MG63 (cell line): ENCODE results near the gene AGFG2. TPM values are rescaled to one million over a fixed set of nuclear protein-coding genes. Genes with fewer than 3 reads are reported as not detected.
"Not testable (repeated sequence)": the region's sequence is repeated elsewhere in the genome, so short reads cannot be mapped to it uniquely, and the experiment has no call there.

Source experiments
- DNase-seq: peaks from one replicate; pipeline ENCODE4 v3.0.0-alpha.2; 2020
- H3K27me3 ChIP-seq: fragments of 250-450 bp; sonication (Bioruptor Pico); 2 replicates; pipeline ENCODE4 v1.5.1; 2020; ENCODE audit warnings: mild to moderate bottlenecking, moderate library complexity
- H3K36me3 ChIP-seq: fragments of 250-450 bp; sonication (Bioruptor Pico); 2 replicates; pipeline ENCODE4 v1.5.1; 2020; ENCODE audit warnings: mild to moderate bottlenecking, moderate library complexity
- H3K4me3 ChIP-seq: fragments of 250-450 bp; sonication (Bioruptor Pico); 2 replicates; pipeline ENCODE4 v1.5.1; 2020; ENCODE audit warnings: mild to moderate bottlenecking, moderate library complexity
- H3K9me3 ChIP-seq: fragments of 250-450 bp; sonication (Bioruptor Pico); 2 replicates; pipeline ENCODE4 v1.5.1; 2020; ENCODE audit warnings: mild to moderate bottlenecking, moderate library complexity
- total RNA-seq: library from RNA; depleted of rRNA; stranded (reverse); fragments of >200 nt; shearing (Covaris generic); gene quantifications from 2 replicates; pipeline ENCODE4 v1.2.3, GENCODE V29; 2014; ENCODE audit warnings: low replicate concordance

Gene AGFG2
- total RNA-seq, 1 experiment from 2014 or later: 10.2 TPM

GRCh38 chr7:100544386-100544785 is 5.4 kb downstream of the AGFG2 start:
- Histone ChIP-seq H3K36me3 (no peaks in the 10 kb centered on the region), H3K9me3 (no peaks in the 10 kb centered on the region), H3K4me3 (no peak overlapping the region), H3K27me3 (no peaks in the 10 kb centered on the region)
- DNase-seq: no peak

DNA sequence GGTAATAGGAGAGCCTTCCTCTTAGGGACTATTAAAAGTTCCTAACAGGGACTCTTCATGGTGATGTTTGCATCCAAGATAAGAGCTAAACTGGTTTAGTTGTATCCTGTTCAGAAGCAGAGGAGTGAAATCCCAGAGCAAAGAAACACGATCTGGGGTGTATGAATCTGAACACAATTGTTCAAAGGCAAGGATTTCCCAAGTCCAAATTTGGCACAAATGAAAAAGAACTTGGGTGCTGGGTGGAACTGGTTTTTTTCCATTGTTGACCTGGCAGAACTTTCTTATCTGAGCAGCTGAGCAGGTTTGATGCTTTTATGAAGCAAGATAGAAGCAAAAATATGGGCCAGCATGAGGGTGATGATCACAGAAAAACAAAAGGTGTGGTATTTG is 6.0 kb downstream of the AGFG2 start:
- Histone ChIP-seq H3K4me3 (no peak overlapping the region), H3K27me3 (no peaks in the 10 kb centered on the region), H3K36me3 (no peaks in the 10 kb centered on the region), H3K9me3 (no peaks in the 10 kb centered on the region)
- no peak for DNase-seq

GRCh38 chr7:100545360-100546128 is 6.5 kb downstream of the AGFG2 start:
- H3K27me3 ChIP-seq: no peaks in the 10 kb centered on the region
- H3K36me3 ChIP-seq: no peaks in the 10 kb centered on the region; the same call in 1 of the 2 replicates
- no peak overlapping the region for H3K4me3 ChIP-seq
- H3K9me3 ChIP-seq: no peaks in the 10 kb centered on the region
- peak; percentile 79 for DNase-seq

GRCh38 chr7:100546129-100546925 is 7.3 kb downstream of the AGFG2 start:
- H3K36me3 ChIP-seq: no peaks in the 10 kb centered on the region; the same call in 1 of the 2 replicates
- no peak for DNase-seq
- no peaks in the 10 kb centered on the region for H3K9me3 ChIP-seq
- H3K27me3 ChIP-seq: no peaks in the 10 kb centered on the region
- H3K4me3 ChIP-seq: no peak overlapping the region

GRCh38 chr7:100546926-100547800 is 8.2 kb downstream of the AGFG2 start:
- Histone ChIP-seq H3K9me3 (no peaks in the 10 kb centered on the region), H3K4me3 (no peak overlapping the region), H3K36me3 (no peaks in the 10 kb centered on the region; the same call in 1 of the 2 replicates), H3K27me3 (no peaks in the 10 kb centered on the region)
- no peak for DNase-seq

- no peak overlapping the region for H3K4me3 ChIP-seq
- H3K9me3 ChIP-seq: no peaks in the 10 kb centered on the region
- no peaks in the 10 kb centered on the region; the same call in 1 of the 2 replicates for H3K36me3 ChIP-seq
- DNase-seq: no peak
- no peaks in the 10 kb centered on the region for H3K27me3 ChIP-seq
Measured at GRCh38 chr7:100547872-100548271, 8.9 kb downstream of the AGFG2 start.

- not testable (repeated sequence) for DNase-seq, H3K27me3 ChIP-seq
Measured at GRCh38 chr7:100548446-100548845, 9.4 kb downstream of the AGFG2 start.

GRCh38 chr7:100552532-100552931 is 13.5 kb downstream of the AGFG2 start:
- no peak for DNase-seq
- no peaks in the 10 kb centered on the region for H3K27me3 ChIP-seq
- no peaks in the 10 kb centered on the region for H3K9me3 ChIP-seq
- H3K36me3 ChIP-seq: no peaks in the 10 kb centered on the region; the same call in 1 of the 2 replicates
- no peak overlapping the region for H3K4me3 ChIP-seq

More at GRCh38 chr7:100548446-100548845, 9.4 kb downstream of the AGFG2 start:
- H3K36me3 ChIP-seq, H3K4me3 ChIP-seq, H3K9me3 ChIP-seq: not testable (repeated sequence)

- Histone ChIP-seq H3K9me3 (no peaks in the 10 kb centered on the region), H3K4me3 (no peak overlapping the region), H3K27me3 (no peaks in the 10 kb centered on the region), H3K36me3 (no peaks in the 10 kb centered on the region; the same call in 1 of the 2 replicates)
- DNase-seq: no peak
Measured at GRCh38 chr7:100553032-100553431, 14.0 kb downstream of the AGFG2 start.

DNA sequence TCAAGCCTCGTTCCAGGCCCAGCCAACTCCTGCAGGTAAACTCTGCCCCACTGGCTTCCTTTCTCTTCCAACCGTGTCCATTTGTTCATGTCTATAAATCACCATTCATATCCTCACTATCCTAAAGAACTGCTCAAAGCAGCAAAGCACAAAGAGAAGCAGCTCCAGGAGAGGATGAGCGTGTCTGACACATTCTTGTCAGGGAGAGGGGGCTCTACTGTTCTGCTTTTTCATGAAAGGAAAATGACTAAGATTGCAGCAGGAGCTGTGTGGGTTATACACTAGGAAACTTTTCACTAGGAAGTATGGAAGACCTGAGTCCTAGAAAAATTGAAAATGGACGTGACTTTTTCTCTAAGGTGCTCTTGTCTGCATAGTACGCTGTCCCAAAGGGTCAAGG is 16.7 kb downstream of the AGFG2 start:
- Histone ChIP-seq H3K36me3 (no peaks in the 10 kb centered on the region), H3K4me3 (no peak overlapping the region), H3K9me3 (no peaks in the 10 kb centered on the region), H3K27me3 (no peaks in the 10 kb centered on the region)
- DNase-seq: no peak

DNA sequence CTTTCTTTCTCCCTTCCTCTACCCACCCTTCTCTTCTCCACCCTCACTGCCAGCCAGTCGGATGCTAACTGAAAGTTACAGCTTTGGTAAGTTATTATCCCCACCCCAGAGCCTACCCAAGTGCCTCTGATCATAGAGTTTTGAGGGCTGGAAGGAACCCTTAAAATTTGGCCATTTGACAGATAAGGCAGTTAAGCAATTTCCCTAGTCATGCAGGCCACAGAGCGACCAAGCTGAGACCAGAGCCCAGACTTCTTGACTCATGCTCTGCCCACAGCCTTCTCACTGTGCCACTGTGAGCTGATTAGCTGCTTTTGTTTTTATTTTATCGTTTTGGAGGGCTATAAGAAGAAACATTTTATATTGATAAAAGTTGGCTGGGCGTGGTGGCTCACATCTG is 17.5 kb downstream of the AGFG2 start:
- H3K4me3 ChIP-seq: no peak overlapping the region
- no peaks in the 10 kb centered on the region for H3K9me3 ChIP-seq
- DNase-seq: peak; percentile 33
- no peaks in the 10 kb centered on the region for H3K27me3 ChIP-seq
- H3K36me3 ChIP-seq: no peaks in the 10 kb centered on the region

DNA sequence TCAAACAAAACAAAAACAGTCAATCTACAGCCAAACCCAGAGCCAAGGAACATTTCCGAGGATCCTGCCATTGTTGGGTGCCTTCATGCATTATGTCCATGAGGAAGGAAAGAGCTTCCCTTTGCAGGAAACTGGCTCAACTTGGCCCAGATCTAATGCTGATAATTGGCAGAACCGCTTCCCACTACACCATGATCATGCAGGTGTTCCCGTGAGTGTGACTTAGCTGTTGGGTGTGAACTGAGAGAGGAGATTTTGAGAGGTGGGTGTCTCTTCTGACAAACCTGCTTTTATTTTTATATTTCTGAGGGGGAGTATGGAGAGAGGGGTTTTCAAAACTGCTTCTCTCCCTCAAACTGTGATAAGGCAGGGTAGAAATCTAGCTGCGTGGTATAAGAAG is 20.1 kb downstream of the AGFG2 start:
- H3K27me3 ChIP-seq: no peaks in the 10 kb centered on the region
- no peak for DNase-seq
- no peaks in the 10 kb centered on the region for H3K36me3 ChIP-seq
- H3K4me3 ChIP-seq: no peak overlapping the region
- H3K9me3 ChIP-seq: no peaks in the 10 kb centered on the region

DNA sequence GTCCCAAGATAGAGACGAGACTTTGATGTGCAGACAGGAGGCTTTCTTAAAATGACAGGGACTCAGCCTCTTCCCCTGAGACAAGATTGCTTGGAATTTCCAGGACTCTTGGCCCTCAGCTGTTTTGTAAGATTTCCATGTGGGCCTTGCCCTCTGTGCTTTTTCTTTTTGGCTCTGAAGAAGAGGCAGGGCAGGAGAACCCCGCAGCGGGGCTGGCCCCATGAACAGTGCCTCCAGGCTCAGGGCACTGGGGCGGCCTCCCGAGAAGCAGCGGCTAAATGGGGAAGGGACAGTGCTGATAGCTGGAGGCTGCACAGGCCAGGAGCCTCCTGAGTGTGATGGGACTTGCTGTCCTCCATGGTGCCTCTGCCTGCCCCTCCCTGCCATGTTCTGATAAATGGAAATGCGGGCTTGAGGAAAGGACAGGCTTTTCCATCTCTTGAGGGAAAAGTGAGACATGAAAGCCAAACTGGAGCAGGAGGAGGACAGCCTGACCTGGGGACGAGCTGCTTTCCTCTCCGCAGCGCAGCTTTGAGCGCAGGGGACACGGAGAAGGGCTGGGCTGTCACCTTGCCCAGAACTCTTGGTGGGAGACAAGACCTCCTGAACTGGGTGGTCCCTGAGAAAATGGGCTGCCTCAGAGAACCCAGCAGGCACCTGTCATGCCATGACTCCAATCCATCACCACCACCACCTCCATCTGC is 22.6 kb downstream of the AGFG2 start:
- H3K4me3 ChIP-seq: no peak overlapping the region
- no peak for DNase-seq
- no peaks in the 10 kb centered on the region for H3K27me3 ChIP-seq
- no peaks in the 10 kb centered on the region for H3K9me3 ChIP-seq
- H3K36me3 ChIP-seq: no peaks in the 10 kb centered on the region

GRCh38 chr7:100562195-100563099 is 23.4 kb downstream of the AGFG2 start:
- DNase-seq: no peak
- Histone ChIP-seq H3K36me3 (no peaks in the 10 kb centered on the region), H3K4me3 (no peak overlapping the region), H3K27me3 (no peaks in the 10 kb centered on the region), H3K9me3 (no peaks in the 10 kb centered on the region)

- Histone ChIP-seq H3K9me3 (no peaks in the 10 kb centered on the region), H3K27me3 (no peaks in the 10 kb centered on the region), H3K4me3 (no peak overlapping the region), H3K36me3 (no peaks in the 10 kb centered on the region)
- no peak for DNase-seq
Measured at GRCh38 chr7:100563100-100563564, 24.1 kb downstream of the AGFG2 start.
